A673 (cell line): ENCODE data around the gene PPFIBP1.

Experiments used
- CTCF ChIP-seq: fragments of 300-800, 200-600 bp; sonication (generic); conservative IDR thresholded peaks from 2 replicates; pipeline ENCODE4 v1.5.1; 2017; ENCODE audit warnings: low read depth, mild to moderate bottlenecking, antibody characterized with exemption, low read length, moderate library complexity, mixed read lengths
- EZH2 ChIP-seq: fragments of 200-600 bp; sonication (generic); IDR thresholded peaks from 2 replicates; pipeline ENCODE4 v1.6.1; 2017; ENCODE audit warnings: borderline replicate concordance, low read depth, mild to moderate bottlenecking, mixed read lengths, antibody characterized with exemption, low read length; ENCODE audit not compliant: poor library complexity, severe bottlenecking

DNA sequence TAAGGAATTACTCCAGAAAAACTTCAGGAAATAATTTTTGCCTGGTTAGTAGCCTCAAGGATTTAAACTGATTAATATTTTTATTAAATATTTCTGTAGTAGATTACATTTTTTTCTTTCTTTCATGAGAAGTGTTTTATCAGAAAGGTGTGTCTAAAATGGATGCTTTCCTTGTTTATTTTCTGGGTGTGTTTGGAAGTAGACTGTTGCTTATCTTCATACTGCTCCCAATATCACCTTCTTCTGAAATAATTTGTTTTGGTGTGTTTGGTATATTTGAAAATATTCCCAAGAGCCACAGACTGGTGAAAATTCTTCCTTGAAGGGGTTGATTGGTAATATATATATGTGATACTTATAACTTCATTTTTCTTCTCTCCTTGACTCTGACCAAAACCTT lies 162.1 kb downstream of the PPFIBP1 start:
- TF ChIP-seq CTCF (no peak), EZH2 (no peak)
